HCT116 (cell line): ENCODE measurements around the gene RPS16. TPM values are rescaled to one million over a fixed set of nuclear protein-coding genes. Genes with fewer than 3 reads are reported as not detected.

Experiments
- ATAC-seq: fragments of 200-7000 bp; cut with Tn5 transposase; 2 replicates; pipeline ENCODE4 v1.9.1; 2020; ENCODE audit warnings: mild to moderate bottlenecking, moderate library complexity
- BruUV-seq: library from RNA; stranded (reverse); fragments of 400-500 nt; replicated peaks from 2 replicates; lab custom pipeline; 2021; lab: Mats Ljungman, UMichigan
- CTCF ChIA-PET: fragments of 300-600 bp; sonication (Branson Sonifier 250); formaldehyde crosslinking; loops from one replicate; lab custom pipeline; 2021; ENCODE audit warnings: antibody characterized with exemption; lab: Charles Lee
- POLR2A ChIA-PET: fragments of 300-600, 350-600 bp; sonication (Branson Sonifier 250); formaldehyde crosslinking; loops from one replicate; lab custom pipeline; 2021; ENCODE audit warnings: antibody characterized with exemption; lab: Charles Lee
- RAD21 ChIA-PET, 2 experiments: fragments of 300-600 bp; sonication (Branson Sonifier 250); formaldehyde crosslinking; loops; one replicate each; lab custom pipeline; 2023; ENCODE audit warnings: low total read pairs in 2 of 2; ENCODE audit not compliant: uncharacterized antibody in 2 of 2, unreplicated experiment in 2 of 2, low non-redundant PET in 1 of 2; lab: Charles Lee
- DNase-seq: peaks from one replicate; pipeline ENCODE4 v3.0.0-alpha.2; 2010; ENCODE audit warnings: low read depth, low spot score
- H2AFZ ChIP-seq: fragments of 200-600 bp; shearing (Covaris generic), sonication (generic); 2 replicates; pipeline ENCODE4 v1.6.1; 2017; ENCODE audit warnings: low read depth, mixed run types, mixed read lengths, antibody characterized with exemption, low read length; ENCODE audit not compliant: poor library complexity, severe bottlenecking
- H3K27ac ChIP-seq: 2 replicates; pipeline ENCODE4 v1.5.1; 2012; ENCODE audit warnings: low read depth, low read length
- H3K27me3 ChIP-seq: fragments of 200-600 bp; sonication (generic); 2 replicates; pipeline ENCODE4 v1.6.1; 2016; ENCODE audit warnings: mixed run types, low read length, mixed read lengths; ENCODE audit not compliant: insufficient read depth
- H3K36me3 ChIP-seq, 2 experiments: fragments of 200-500 bp in 1 of 2; fragments of 200-600 bp in 1 of 2; sonication (Bioruptor generic) in 1 of 2; sonication (generic) in 1 of 2; 2 replicates each; pipeline versions ENCODE4 v1.5.1 to v1.6.1; 2014 to 2016; ENCODE audit warnings: low read length in 2 of 2, inconsistent platforms in 1 of 2, mixed read lengths in 1 of 2, mixed run types in 1 of 2; ENCODE audit not compliant: insufficient read depth in 2 of 2, control insufficient read depth in 1 of 2
- H3K4me1 ChIP-seq, 2 experiments: fragments of 200-600 bp in 1 of 2; sonication (generic) in 1 of 2; 2 replicates each; pipeline versions ENCODE4 v1.5.1 to v1.6.1; 2012 to 2017; ENCODE audit warnings: low read length in 2 of 2, inconsistent platforms in 1 of 2, mild to moderate bottlenecking in 1 of 2, mixed read lengths in 1 of 2, mixed run types in 1 of 2, moderate library complexity in 1 of 2; ENCODE audit not compliant: insufficient read depth in 2 of 2, control insufficient read depth in 1 of 2
- H3K4me2 ChIP-seq: fragments of 200-600 bp; sonication (generic); 2 replicates; pipeline ENCODE4 v1.6.1; 2017; ENCODE audit warnings: mixed run types, low read length, mixed read lengths
- H3K4me3 ChIP-seq, 2 experiments: fragments of 200-600 bp in 1 of 2; sonication (generic) in 1 of 2; replicated peaks in 1 of 2; 2 replicates each; pipeline ENCODE4 v1.5.1; 2011 to 2016; ENCODE audit warnings: low read length in 2 of 2, control low read depth in 1 of 2, low read depth in 1 of 2, mild to moderate bottlenecking in 1 of 2, mixed read lengths in 1 of 2, mixed run types in 1 of 2
- H3K79me2 ChIP-seq: fragments of 200-600 bp; sonication (generic); 2 replicates; pipeline ENCODE4 v1.6.1; 2017; ENCODE audit warnings: mild to moderate bottlenecking, mixed run types, low read length, moderate library complexity, mixed read lengths; ENCODE audit not compliant: insufficient read depth
- H3K9ac ChIP-seq: fragments of 200-600 bp; sonication (generic); 2 replicates; pipeline ENCODE4 v1.6.1; 2016; ENCODE audit warnings: low read length, mixed read lengths
- H3K9me2 ChIP-seq: fragments of 200-600 bp; sonication (generic), shearing (Covaris generic); 2 replicates; pipeline ENCODE4 v1.6.1; 2017; ENCODE audit warnings: mixed run types, mild to moderate bottlenecking, moderate library complexity; ENCODE audit not compliant: insufficient read depth
- H3K9me3 ChIP-seq, 2 experiments: fragments of 200-500 bp in 1 of 2; fragments of 200-600 bp in 1 of 2; sonication (Bioruptor generic) in 1 of 2; sonication (generic) in 1 of 2; 2 replicates each; pipeline ENCODE4 v1.6.1; 2014 to 2017; ENCODE audit warnings: low read length in 2 of 2, mixed read lengths in 2 of 2, inconsistent platforms in 1 of 2, low read depth in 1 of 2, mild to moderate bottlenecking in 1 of 2, mixed run types in 1 of 2, moderate library complexity in 1 of 2; ENCODE audit not compliant: control insufficient read depth in 1 of 2, insufficient read depth in 1 of 2
- H4K20me1 ChIP-seq: fragments of 200-600 bp; sonication (generic), shearing (Covaris generic); 2 replicates; pipeline ENCODE4 v1.6.1; 2017; ENCODE audit warnings: mixed run types, mild to moderate bottlenecking, moderate library complexity; ENCODE audit not compliant: insufficient read depth
- CEBPB ChIP-seq: IDR thresholded peaks from 2 replicates; pipeline ENCODE4 v1.6.1; 2012; ENCODE audit warnings: low read depth
- CTCF ChIP-seq, 3 experiments: fragments of 200-600 bp in 1 of 3; sonication (generic) in 1 of 3; IDR thresholded peaks in 2 of 3; conservative IDR thresholded peaks in 1 of 3; 2 replicates each; pipeline ENCODE4 v1.5.1; 2012 to 2017; ENCODE audit warnings: low read depth in 2 of 3, low read length in 2 of 3, antibody characterized with exemption in 1 of 3, borderline replicate concordance in 1 of 3, control low read depth in 1 of 3, mild to moderate bottlenecking in 1 of 3, mixed read lengths in 1 of 3, mixed run types in 1 of 3, moderate library complexity in 1 of 3; ENCODE audit not compliant: insufficient read depth in 1 of 3
- FOSL1 ChIP-seq: IDR thresholded peaks from 2 replicates; pipeline ENCODE4 v1.6.1; 2012; ENCODE audit warnings: low read depth
- JUND ChIP-seq: IDR thresholded peaks from 2 replicates; pipeline ENCODE4 v1.6.1; 2012
- POLR2AphosphoS5 ChIP-seq: IDR thresholded peaks from 2 replicates; pipeline ENCODE4 v1.6.1; 2011; ENCODE audit warnings: mild to moderate bottlenecking, low read depth, low read length, moderate library complexity
- REST ChIP-seq: IDR thresholded peaks from 2 replicates; pipeline ENCODE4 v1.6.1; 2012; ENCODE audit warnings: low read depth
- ZBTB33 ChIP-seq: IDR thresholded peaks from 2 replicates; pipeline ENCODE4 v1.6.1; 2011; ENCODE audit warnings: mild to moderate bottlenecking, low read length, moderate library complexity; ENCODE audit not compliant: insufficient replicate concordance; ENCODE audit errors: extremely low read depth
- intact Hi-C: fragments of 100-400 bp; cut with micrococcal nuclease; formaldehyde crosslinking; loops from 2 replicates; pipeline ENCODE4 v1.10.0; 2022
- total RNA-seq: library from RNA; stranded (reverse); gene quantifications from one replicate; pipeline ENCODE4 v1.2.1, GENCODE V29; 2021; ENCODE audit not compliant: unreplicated experiment

RPS16 gene
- total RNA-seq, 1 experiment from 2014 or later: 3,365 TPM

- TF ChIP-seq CTCF (IDR thresholded peaks at IDR 0.05 in 2 of 3, conservative IDR thresholded peaks at IDR 0.05 in 1 of 3; ENCODE audit: borderline replicate concordance in 1 of 3, insufficient read depth in 1 of 3, low read depth in 2 of 3, low read length in 2 of 3) (no peak), JUND (no peak), POLR2AphosphoS5 (peak; percentile 91)
These were observed 9.7 kb upstream of the RPS16 start, which contains the start of gene SUPT5H (continued) for GRCh38 chr19:39445196-39446111.

GRCh38 chr19:39444598-39445195 lies 8.9 kb upstream of the RPS16 start:
- H3K36me3 ChIP-seq: peaks cover 2 to 9% of the 10 kb centered on the region in 2 experiments; a peak in 2 of 4 replicates
- intact Hi-C loops: loop anchor here (2.0 kb wide), 1 partner anchor 88 kb away; the partner anchor contains the start of gene EID2B
- ChIA-PET RAD21 (interaction anchor here in 1 of 2 experiments (0.6 kb wide), 1 partner anchor 30 kb away, joined by 3 read pairs; no protein-coding TSS in a partner anchor), POLR2A (interaction anchor here (0.7 to 2.7 kb wide), 4 partner anchors 9 to 54 kb away, joined by 3 to 35 read pairs (median 4); partner anchors contain the start of genes MED29, PAF1 and RPS16), CTCF (no interaction called here)
- TF ChIP-seq REST (no peak), CEBPB (no peak), ZBTB33 (no peak), FOSL1 (no peak)
- H3K4me1 ChIP-seq: peaks cover 6 to 37% of the 10 kb centered on the region in 2 experiments
- no peaks in the 10 kb centered on the region for H3K9me2 ChIP-seq
- BruUV-seq: TSS peak; percentile 96
- H3K4me3 ChIP-seq: peak overlapping the region; percentile 74 to 100
- H3K27ac ChIP-seq: peak overlapping the region; percentile 87
- peaks cover 52% of the 10 kb centered on the region for H3K79me2 ChIP-seq
- DNase-seq: no peak
- peak overlapping the region; percentile 86 for H3K9ac ChIP-seq
- H2AFZ ChIP-seq: no peak overlapping the region
- H3K4me2 ChIP-seq: peak overlapping the region; percentile 78
- H4K20me1 ChIP-seq: no peaks in the 10 kb centered on the region
- no peaks in the 10 kb centered on the region for H3K27me3 ChIP-seq
- ATAC-seq: no peak
- no peaks in the 10 kb centered on the region; a peak in 1 of 4 replicates for H3K9me3 ChIP-seq
